Activated CD4-positive, alpha-beta T cell treated with anti-CD3 and anti-CD28 coated beads, Interleukin-2, amount 10 ng/mL, durations not matched to agents 7 days and 5 days (primary cell): ENCODE data around the gene SGCG. TPM values are rescaled to one million over a fixed set of nuclear protein-coding genes. Genes with fewer than 3 reads are reported as not detected.

Experiments used
- CTCF ChIA-PET: fragments of 350-600 bp; sonication (Branson Sonifier 250); formaldehyde crosslinking; loops from one replicate; lab custom pipeline; 2021; ENCODE audit warnings: antibody characterized with exemption; lab: Charles Lee
- POLR2A ChIA-PET: fragments of 350-600 bp; sonication (Branson Sonifier 250); formaldehyde crosslinking; loops from one replicate; lab custom pipeline; 2021; ENCODE audit warnings: antibody characterized with exemption; lab: Charles Lee
- DNase-seq: peaks from one replicate; pipeline ENCODE4 v3.0.0-alpha.2; 2020
- H3K27ac Mint-ChIP-seq: one replicate; pipeline ENCODE4 v1.8.0; 2021; ENCODE audit warnings: mild to moderate bottlenecking, moderate library complexity, mixed read lengths
- H3K27me3 Mint-ChIP-seq: one replicate; pipeline ENCODE4 v1.8.0; 2021; ENCODE audit warnings: mixed read lengths
- H3K36me3 Mint-ChIP-seq: one replicate; pipeline ENCODE4 v1.8.0; 2021; ENCODE audit warnings: low read depth, mixed read lengths
- H3K4me1 Mint-ChIP-seq: one replicate; pipeline ENCODE4 v1.8.0; 2021; ENCODE audit warnings: mixed read lengths
- H3K4me3 Mint-ChIP-seq: one replicate; pipeline ENCODE4 v1.8.0; 2021; ENCODE audit warnings: mild to moderate bottlenecking, moderate library complexity, mixed read lengths
- H3K9me3 Mint-ChIP-seq: one replicate; pipeline ENCODE4 v1.8.0; 2021; ENCODE audit warnings: mixed read lengths
- total RNA-seq, 2 experiments: library from RNA; stranded (reverse); gene quantifications; one replicate each; pipeline ENCODE4 v1.2.3, GENCODE V29; 2021

The SGCG gene
- total RNA-seq, 2 experiments from 2014 or later, result not detected

DNA sequence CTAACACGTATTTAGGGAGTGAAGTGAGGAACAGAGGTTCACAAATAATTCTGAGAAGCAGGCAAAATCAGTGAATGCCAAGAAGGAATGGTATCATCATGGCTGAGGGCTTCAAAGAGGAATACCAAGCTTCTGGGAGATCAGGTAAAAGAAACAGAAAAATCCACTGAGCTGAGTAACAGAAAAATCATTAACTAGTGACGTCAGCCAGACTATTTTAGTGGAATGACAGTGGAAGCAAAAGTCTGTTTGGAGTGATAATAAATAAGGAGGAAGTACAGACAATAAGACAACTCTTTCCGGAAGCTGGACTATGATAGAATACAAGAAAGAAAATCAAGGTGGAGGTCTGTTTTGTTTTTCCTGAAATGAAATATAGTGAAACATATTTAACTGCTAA lies 169.2 kb downstream of the SGCG start:
- no peaks in the 10 kb centered on the region for H3K27me3 Mint-ChIP-seq
- ChIA-PET CTCF (interaction anchor here (1.4 kb wide), 1 partner anchor 20 kb away, joined by 4 read pairs; no protein-coding TSS in a partner anchor), POLR2A (no interaction called here)
- peaks cover 82% of the 10 kb centered on the region for H3K36me3 Mint-ChIP-seq
- no peak overlapping the region for H3K27ac Mint-ChIP-seq
- H3K9me3 Mint-ChIP-seq, result no peaks in the 10 kb centered on the region
- no peak for DNase-seq
- peaks cover 4% of the 10 kb centered on the region for H3K4me1 Mint-ChIP-seq
- no peak overlapping the region for H3K4me3 Mint-ChIP-seq

DNA sequence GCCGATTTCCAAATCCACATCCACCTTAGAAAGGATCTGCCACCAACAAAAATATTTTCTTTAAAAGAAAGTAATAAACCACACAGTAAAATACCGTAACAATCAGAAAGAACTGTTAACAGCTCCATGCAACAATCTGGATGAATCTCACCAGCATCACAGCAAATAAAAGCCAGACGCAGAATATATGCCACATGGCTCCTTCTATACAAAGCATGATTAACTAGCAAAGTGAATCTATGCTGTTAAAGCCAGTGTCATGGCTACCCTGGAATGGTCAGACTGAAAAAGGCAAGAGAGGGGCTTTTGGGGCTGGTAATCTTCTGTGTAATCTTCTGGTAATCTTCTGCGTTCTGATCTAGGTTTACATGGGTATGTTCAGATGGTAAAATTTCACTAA lies 171.4 kb downstream of the SGCG start:
- Mint-ChIP-seq H3K4me3 (no peak overlapping the region), H3K27me3 (no peaks in the 10 kb centered on the region), H3K9me3 (no peaks in the 10 kb centered on the region), H3K27ac (no peak overlapping the region), H3K4me1 (no peaks in the 10 kb centered on the region), H3K36me3 (peaks cover 80% of the 10 kb centered on the region)
- no peak for DNase-seq
- CTCF ChIA-PET, result no interaction called here
- POLR2A ChIA-PET, result no interaction called here

GRCh38 chr13:23354520-23354919 lies 173.7 kb downstream of the SGCG start:
- H3K4me1 Mint-ChIP-seq, result no peaks in the 10 kb centered on the region
- ChIA-PET CTCF (no interaction called here), POLR2A (no interaction called here)
- no peaks in the 10 kb centered on the region for H3K9me3 Mint-ChIP-seq
- H3K4me3 Mint-ChIP-seq, result no peak overlapping the region
- peaks cover 68% of the 10 kb centered on the region for H3K36me3 Mint-ChIP-seq
- no peaks in the 10 kb centered on the region for H3K27me3 Mint-ChIP-seq
- no peak for DNase-seq
- no peak overlapping the region for H3K27ac Mint-ChIP-seq

- Mint-ChIP-seq H3K4me1 (no peaks in the 10 kb centered on the region), H3K9me3 (no peaks in the 10 kb centered on the region), H3K27ac (no peak overlapping the region), H3K36me3 (peaks cover 61% of the 10 kb centered on the region), H3K27me3 (no peaks in the 10 kb centered on the region), H3K4me3 (no peak overlapping the region)
- ChIA-PET CTCF (no interaction called here), POLR2A (no interaction called here)
- DNase-seq, result no peak
These were observed 175.6 kb downstream of the SGCG start for GRCh38 chr13:23356368-23356767.

- H3K36me3 Mint-ChIP-seq, result peaks cover 57% of the 10 kb centered on the region
- H3K4me3 Mint-ChIP-seq, result no peak overlapping the region
- CTCF ChIA-PET, result no interaction called here
- H3K9me3 Mint-ChIP-seq, result no peaks in the 10 kb centered on the region
- no peak for DNase-seq
- no peaks in the 10 kb centered on the region for H3K4me1 Mint-ChIP-seq
- no peaks in the 10 kb centered on the region for H3K27me3 Mint-ChIP-seq
- POLR2A ChIA-PET, result no interaction called here
- H3K27ac Mint-ChIP-seq, result no peak overlapping the region
These were observed 176.6 kb downstream of the SGCG start for GRCh38 chr13:23357349-23357748.

DNA sequence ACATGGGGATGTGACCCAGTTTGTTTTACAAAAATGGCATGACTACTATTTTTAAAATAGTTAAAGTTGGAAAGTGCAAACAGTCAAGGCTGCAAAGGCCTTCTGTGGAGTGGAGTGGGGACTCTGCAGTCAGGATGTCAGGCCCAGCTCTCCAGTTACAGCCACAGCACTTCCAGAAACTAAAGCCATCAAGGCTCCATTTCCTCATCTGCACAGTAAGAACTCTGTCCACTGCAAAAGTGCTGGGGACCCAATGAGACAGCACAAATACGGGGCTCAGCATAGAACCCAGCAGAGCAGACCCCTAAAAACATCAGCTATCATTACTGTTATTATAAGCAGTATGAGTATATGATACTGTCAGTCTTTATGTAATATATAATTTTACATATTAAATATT lies 179.1 kb downstream of the SGCG start:
- Mint-ChIP-seq H3K4me3 (no peak overlapping the region), H3K9me3 (no peaks in the 10 kb centered on the region)

DNA sequence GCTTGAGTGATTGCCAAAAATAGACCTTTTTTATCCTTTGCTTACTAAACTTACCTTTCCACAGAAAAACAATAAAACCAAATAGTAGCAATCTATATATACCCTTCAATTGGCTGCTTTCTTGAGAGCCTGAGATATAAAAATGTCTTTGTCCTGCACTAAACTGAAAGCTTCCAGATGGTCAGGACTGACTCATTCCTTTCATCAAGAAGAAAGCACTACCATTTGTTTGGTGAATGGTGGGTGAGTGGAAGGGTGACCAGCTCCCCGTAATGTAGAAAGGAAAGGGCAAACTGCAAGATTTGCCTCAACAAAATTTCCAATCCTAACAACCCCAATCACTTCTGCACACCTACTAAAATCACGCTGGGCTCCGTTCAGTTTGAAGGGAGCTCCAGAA lies 184.9 kb downstream of the SGCG start:
- Mint-ChIP-seq H3K9me3 (no peaks in the 10 kb centered on the region), H3K36me3 (peaks cover 68% of the 10 kb centered on the region), H3K27ac (no peak overlapping the region), H3K27me3 (no peaks in the 10 kb centered on the region), H3K4me3 (no peak overlapping the region), H3K4me1 (no peaks in the 10 kb centered on the region)
- POLR2A ChIA-PET, result no interaction called here
- DNase-seq, result no peak
- CTCF ChIA-PET, result interaction anchor here (1.1 kb wide), 1 partner anchor 10 kb away, joined by 3 read pairs; no protein-coding TSS in a partner anchor

More for the DNA sequence above, 179.1 kb downstream of the SGCG start:
- ChIA-PET POLR2A (no interaction called here), CTCF (interaction anchor here (1.0 kb wide), 1 partner anchor 14 kb away, joined by 4 read pairs; no protein-coding TSS in a partner anchor)
- Mint-ChIP-seq H3K27ac (no peak overlapping the region), H3K27me3 (no peaks in the 10 kb centered on the region), H3K36me3 (peaks cover 55% of the 10 kb centered on the region), H3K4me1 (no peaks in the 10 kb centered on the region)
- no peak for DNase-seq

- no peak overlapping the region for H3K4me3 Mint-ChIP-seq
- H3K27ac Mint-ChIP-seq, result no peak overlapping the region
- no peaks in the 10 kb centered on the region for H3K27me3 Mint-ChIP-seq
- no peaks in the 10 kb centered on the region for H3K9me3 Mint-ChIP-seq
- H3K36me3 Mint-ChIP-seq, result peaks cover 75% of the 10 kb centered on the region
- H3K4me1 Mint-ChIP-seq, result peaks cover 13% of the 10 kb centered on the region
- ChIA-PET CTCF (interaction anchor here (1.0 to 1.1 kb wide), 2 partner anchors 22 to 28 kb away, joined by 3 read pairs; no protein-coding TSS in a partner anchor), POLR2A (no interaction called here)
- no peak for DNase-seq
These were observed 187.1 kb downstream of the SGCG start for GRCh38 chr13:23367907-23368306.

DNA sequence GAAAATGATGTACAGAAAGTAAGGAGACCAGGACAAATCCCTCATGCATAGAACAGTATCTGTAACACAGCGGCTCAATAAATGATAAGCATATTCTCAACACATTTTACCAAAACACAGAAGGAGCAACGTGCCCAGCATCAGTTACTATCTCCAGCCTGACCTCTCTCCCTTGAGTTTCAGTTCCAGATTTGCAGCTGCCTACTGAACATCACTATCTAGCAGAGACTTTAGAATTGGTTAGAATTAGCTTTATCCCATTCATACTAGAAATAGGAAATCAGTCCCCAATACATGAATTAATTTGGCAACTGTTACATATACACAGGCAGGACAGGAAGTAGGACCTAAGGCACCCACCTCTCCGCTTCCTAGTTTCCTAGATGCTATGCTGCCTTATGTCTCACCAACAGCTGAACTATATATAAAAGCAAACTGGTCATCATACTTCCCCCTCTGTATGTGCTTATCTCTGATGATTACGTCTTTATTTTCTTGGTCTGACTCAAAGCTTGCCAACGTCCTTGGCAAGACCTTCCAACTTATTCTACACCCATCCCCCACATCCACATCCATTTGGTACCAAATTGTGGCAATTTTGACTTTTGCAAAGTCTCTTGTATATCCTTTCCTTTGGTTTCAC lies 191.6 kb downstream of the SGCG start:
- peaks cover 43% of the 10 kb centered on the region for H3K4me1 Mint-ChIP-seq

More for the DNA sequence above, 191.6 kb downstream of the SGCG start:
- Mint-ChIP-seq H3K4me3 (no peak overlapping the region), H3K9me3 (no peaks in the 10 kb centered on the region), H3K27me3 (no peaks in the 10 kb centered on the region), H3K27ac (no peak overlapping the region), H3K36me3 (peaks cover 47% of the 10 kb centered on the region)
- ChIA-PET POLR2A (no interaction called here), CTCF (no interaction called here)
- no peak for DNase-seq
